K562 (cell line): ENCODE results near the gene DDIT3. TPM values are rescaled to one million over a fixed set of nuclear protein-coding genes. Genes with fewer than 3 reads are reported as not detected.

Experiments used
- ARID3A ChIP-seq: IDR thresholded peaks from 2 replicates; pipeline ENCODE4 v1.6.1; 2012; ENCODE audit warnings: low read depth, low read length, improper control_type of control experiment, borderline replicate concordance
- C11orf30 ChIP-seq: fragments of 450-650 bp; IDR thresholded peaks from 2 replicates; pipeline ENCODE4 v1.6.1; 2016; ENCODE audit warnings: low read depth, mild to moderate bottlenecking
- CAMTA2 ChIP-seq: fragments of 250-450 bp; sonication (Bioruptor Pico); conservative IDR thresholded peaks from 2 replicates; pipeline ENCODE4 v1.5.1; 2022
- COPS2 ChIP-seq: fragments of 450-650 bp; conservative IDR thresholded peaks from 2 replicates; pipeline ENCODE4 v1.6.1; 2016; ENCODE audit warnings: mild to moderate bottlenecking, moderate library complexity
- E2F3 ChIP-seq: fragments of 250-450 bp; sonication (Bioruptor Pico); IDR thresholded peaks from 2 replicates; pipeline ENCODE4 v1.4.0; 2020; ENCODE audit warnings: mild to moderate bottlenecking
- ELF1 ChIP-seq: fragments of 200-800 bp; sonication (Bioruptor generic); IDR thresholded peaks from 2 replicates; pipeline ENCODE4 v1.6.1; 2016; ENCODE audit warnings: missing genetic modification characterization, missing compliant biosample characterization
- FOSL1 ChIP-seq: fragments of 200-800 bp; sonication (Bioruptor generic); conservative IDR thresholded peaks from 2 replicates; pipeline ENCODE4 v1.6.1; 2016; ENCODE audit warnings: missing genetic modification characterization, missing compliant biosample characterization
- MEF2A ChIP-seq: IDR thresholded peaks from 2 replicates; pipeline ENCODE4 v1.6.1; 2011; ENCODE audit warnings: low read depth, mild to moderate bottlenecking, low read length, moderate library complexity; ENCODE audit not compliant: control insufficient read depth
- NCOA2 ChIP-seq, 2 experiments: fragments of 450-650 bp; IDR thresholded peaks; 2 replicates each; pipeline ENCODE4 v1.6.1; 2018; ENCODE audit warnings: mild to moderate bottlenecking in 2 of 2, moderate library complexity in 1 of 2; ENCODE audit not compliant: partially characterized antibody in 2 of 2
- NFYB ChIP-seq: IDR thresholded peaks from 2 replicates; pipeline ENCODE4 v1.6.1; 2011; ENCODE audit warnings: mild to moderate bottlenecking, moderate library complexity; ENCODE audit not compliant: insufficient read length; ENCODE audit errors: extremely low read depth
- POLR3G ChIP-seq: IDR thresholded peaks from 2 replicates; pipeline ENCODE4 v1.6.1; 2011; ENCODE audit not compliant: insufficient read length, insufficient replicate concordance; ENCODE audit errors: extremely low read depth
- POU5F1 ChIP-seq: fragments of 150-350 bp; IDR thresholded peaks from 2 replicates; pipeline ENCODE4 v1.6.1; 2014; ENCODE audit warnings: borderline replicate concordance, low read length, low read depth, mild to moderate bottlenecking; ENCODE audit not compliant: partially characterized antibody
- PPARD ChIP-seq: fragments of 250-450 bp; sonication (Bioruptor Pico); IDR thresholded peaks from 2 replicates; pipeline ENCODE4 v1.8.0; 2022; ENCODE audit warnings: inconsistent platforms, mild to moderate bottlenecking, moderate library complexity
- SMARCA5 ChIP-seq: fragments of 450-650 bp; IDR thresholded peaks from 2 replicates; pipeline ENCODE4 v1.6.1; 2016
- SRSF9 ChIP-seq: fragments of 200-400 bp; formaldehyde crosslinking; IDR thresholded peaks from 2 replicates; pipeline ENCODE4 v1.6.1; 2017; ENCODE audit warnings: low read depth, low read length, borderline replicate concordance
- ZC3H4 ChIP-seq: sonication (generic); formaldehyde crosslinking; IDR thresholded peaks from 2 replicates; pipeline ENCODE4 v1.9.0; 2021; ENCODE audit warnings: missing genetic modification reagents, borderline replicate concordance
- ZNF589 ChIP-seq: fragments of 200-800 bp; sonication (Bioruptor generic); IDR thresholded peaks from 2 replicates; pipeline ENCODE4 v1.6.1; 2016; ENCODE audit warnings: low read depth, missing genetic modification characterization, missing compliant biosample characterization
- ZNF830 ChIP-seq: fragments of 250-450 bp; sonication (Bioruptor Pico); IDR thresholded peaks from 2 replicates; pipeline ENCODE4 v1.5.0; 2021; ENCODE audit warnings: mild to moderate bottlenecking
- polyA plus RNA-seq, 8 experiments: library from polyadenylated mRNA; depleted of rRNA in 4 of 8; stranded (reverse) in 5 of 8; unstranded in 3 of 8; fragments of >200 nt; fragmentation: Nextera tagmentation in 2 of 8; fragmentation: Illumina TruSeq in 1 of 8; extraction: Ambion mirVana in 2 of 8; extraction: Trizol in 1 of 8; gene quantifications; 2 replicates each; pipeline versions ENCODE4 v1.2.1 to v1.2.3, GENCODE V29; 2011 to 2014; ENCODE audit warnings: inconsistent platforms in 1 of 8, missing spikeins in 1 of 8
- total RNA-seq, 7 experiments: library from RNA; depleted of rRNA in 6 of 7; stranded (reverse); fragments of >200 nt in 6 of 7; fragmentation: Illumina TruSeq in 2 of 7; extraction: Trizol in 2 of 7; gene quantifications; 2 replicates each; pipeline versions ENCODE4 v1.2.1 to v1.2.3, GENCODE V29; 2011 to 2021; ENCODE audit warnings: low replicate concordance in 1 of 7
- TF ChIP-seq, protein P1 (sequence below): sonication (generic); formaldehyde crosslinking; IDR thresholded peaks from 2 replicates; pipeline ENCODE4 v1.8.0; 2022; ENCODE audit warnings: mild to moderate bottlenecking, missing genetic modification reagents
- TF ChIP-seq, protein P2 (sequence below): fragments of 200-800 bp; sonication (Bioruptor generic); IDR thresholded peaks from 2 replicates; pipeline ENCODE4 v1.6.1; 2017; ENCODE audit warnings: missing genetic modification characterization, missing compliant biosample characterization
- TF ChIP-seq, protein P3 (sequence below): IDR thresholded peaks from 2 replicates; pipeline ENCODE4 v1.6.1; 2016; ENCODE audit warnings: missing genetic modification characterization, missing compliant biosample characterization
- TF ChIP-seq, protein P4 (sequence below): sonication (generic); formaldehyde crosslinking; IDR thresholded peaks from 2 replicates; pipeline ENCODE4 v1.8.0; 2022; ENCODE audit warnings: mild to moderate bottlenecking, missing genetic modification reagents, borderline replicate concordance

Gene DDIT3
- total and polyA plus RNA-seq, 9 of the 15 experiments (the other 6 are each of a cell fraction or from before 2014, with no cell fraction given): 59.1 to 272 (median 89.9) TPM

DNA sequence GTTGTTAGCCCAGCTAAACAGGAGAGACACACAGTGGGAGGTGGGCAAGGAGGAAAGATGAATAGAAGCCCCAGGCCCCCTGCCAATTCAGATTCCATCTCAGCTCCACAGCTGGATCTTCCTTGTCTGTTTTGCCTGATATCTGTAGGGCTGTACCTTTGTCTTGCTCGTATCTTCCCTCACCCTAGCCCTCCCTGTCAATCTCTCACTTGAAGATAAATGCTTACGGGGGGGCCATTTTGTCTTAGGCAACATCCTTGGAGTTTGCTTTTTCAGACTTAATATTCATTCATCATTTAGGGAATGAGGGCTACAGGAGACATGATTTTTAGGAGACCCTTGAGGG is 32.0 kb upstream of the DDIT3 start (continued):
- TF ChIP-seq CAMTA2 (CRISPR knock-in tag) (no peak), ZNF589 (CRISPR knock-in tag) (no peak), POLR3G (no peak), C11orf30 (no peak), COPS2 (no peak), MEF2A (no peak), SRSF9 (no peak), ARID3A (no peak), ZNF830 (no peak), ZC3H4 (CRISPR knock-in tag) (no peak), E2F3 (CRISPR knock-in tag) (no peak), NCOA2 (IDR thresholded peaks at IDR 0.05; ENCODE audit: partially characterized antibody in 2 of 2) (no peak), FOSL1 (tag) (no peak; the same call in 1 of the 2 replicates), PPARD (CRISPR knock-in tag) (no peak), POU5F1 (no peak), NFYB (no peak), SMARCA5 (no peak), ELF1 (no peak)
- TF ChIP-seq, protein P1, sequence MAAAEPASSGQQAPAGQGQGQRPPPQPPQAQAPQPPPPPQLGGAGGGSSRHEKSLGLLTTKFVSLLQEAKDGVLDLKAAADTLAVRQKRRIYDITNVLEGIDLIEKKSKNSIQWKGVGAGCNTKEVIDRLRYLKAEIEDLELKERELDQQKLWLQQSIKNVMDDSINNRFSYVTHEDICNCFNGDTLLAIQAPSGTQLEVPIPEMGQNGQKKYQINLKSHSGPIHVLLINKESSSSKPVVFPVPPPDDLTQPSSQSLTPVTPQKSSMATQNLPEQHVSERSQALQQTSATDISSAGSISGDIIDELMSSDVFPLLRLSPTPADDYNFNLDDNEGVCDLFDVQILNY (CRISPR knock-in tag): no peak
- TF ChIP-seq, protein P2, sequence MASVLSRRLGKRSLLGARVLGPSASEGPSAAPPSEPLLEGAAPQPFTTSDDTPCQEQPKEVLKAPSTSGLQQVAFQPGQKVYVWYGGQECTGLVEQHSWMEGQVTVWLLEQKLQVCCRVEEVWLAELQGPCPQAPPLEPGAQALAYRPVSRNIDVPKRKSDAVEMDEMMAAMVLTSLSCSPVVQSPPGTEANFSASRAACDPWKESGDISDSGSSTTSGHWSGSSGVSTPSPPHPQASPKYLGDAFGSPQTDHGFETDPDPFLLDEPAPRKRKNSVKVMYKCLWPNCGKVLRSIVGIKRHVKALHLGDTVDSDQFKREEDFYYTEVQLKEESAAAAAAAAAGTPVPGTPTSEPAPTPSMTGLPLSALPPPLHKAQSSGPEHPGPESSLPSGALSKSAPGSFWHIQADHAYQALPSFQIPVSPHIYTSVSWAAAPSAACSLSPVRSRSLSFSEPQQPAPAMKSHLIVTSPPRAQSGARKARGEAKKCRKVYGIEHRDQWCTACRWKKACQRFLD: no peak
- TF ChIP-seq, protein P3, sequence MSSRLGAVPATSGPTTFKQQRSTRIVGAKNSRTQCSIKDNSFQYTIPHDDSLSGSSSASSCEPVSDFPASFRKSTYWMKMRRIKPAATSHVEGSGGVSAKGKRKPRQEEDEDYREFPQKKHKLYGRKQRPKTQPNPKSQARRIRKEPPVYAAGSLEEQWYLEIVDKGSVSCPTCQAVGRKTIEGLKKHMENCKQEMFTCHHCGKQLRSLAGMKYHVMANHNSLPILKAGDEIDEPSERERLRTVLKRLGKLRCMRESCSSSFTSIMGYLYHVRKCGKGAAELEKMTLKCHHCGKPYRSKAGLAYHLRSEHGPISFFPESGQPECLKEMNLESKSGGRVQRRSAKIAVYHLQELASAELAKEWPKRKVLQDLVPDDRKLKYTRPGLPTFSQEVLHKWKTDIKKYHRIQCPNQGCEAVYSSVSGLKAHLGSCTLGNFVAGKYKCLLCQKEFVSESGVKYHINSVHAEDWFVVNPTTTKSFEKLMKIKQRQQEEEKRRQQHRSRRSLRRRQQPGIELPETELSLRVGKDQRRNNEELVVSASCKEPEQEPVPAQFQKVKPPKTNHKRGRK: no peak
- TF ChIP-seq, protein P4, sequence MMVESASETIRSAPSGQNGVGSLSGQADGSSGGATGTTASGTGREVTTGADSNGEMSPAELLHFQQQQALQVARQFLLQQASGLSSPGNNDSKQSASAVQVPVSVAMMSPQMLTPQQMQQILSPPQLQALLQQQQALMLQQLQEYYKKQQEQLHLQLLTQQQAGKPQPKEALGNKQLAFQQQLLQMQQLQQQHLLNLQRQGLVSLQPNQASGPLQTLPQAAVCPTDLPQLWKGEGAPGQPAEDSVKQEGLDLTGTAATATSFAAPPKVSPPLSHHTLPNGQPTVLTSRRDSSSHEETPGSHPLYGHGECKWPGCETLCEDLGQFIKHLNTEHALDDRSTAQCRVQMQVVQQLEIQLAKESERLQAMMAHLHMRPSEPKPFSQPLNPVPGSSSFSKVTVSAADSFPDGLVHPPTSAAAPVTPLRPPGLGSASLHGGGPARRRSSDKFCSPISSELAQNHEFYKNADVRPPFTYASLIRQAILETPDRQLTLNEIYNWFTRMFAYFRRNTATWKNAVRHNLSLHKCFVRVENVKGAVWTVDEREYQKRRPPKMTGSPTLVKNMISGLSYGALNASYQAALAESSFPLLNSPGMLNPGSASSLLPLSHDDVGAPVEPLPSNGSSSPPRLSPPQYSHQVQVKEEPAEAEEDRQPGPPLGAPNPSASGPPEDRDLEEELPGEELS: no peak
